OCI-LY3 (cell line): ENCODE data around the gene BNC1.
"Not testable (repeated sequence)": the region's sequence is repeated elsewhere in the genome, so short reads cannot be mapped to it uniquely, and the experiment has no call there.

Experiments used
- H2AFZ ChIP-seq: fragments of 200-600, 300-600 bp; shearing (Covaris generic); 2 replicates; pipeline ENCODE4 v1.6.0; 2014; ENCODE audit warnings: antibody characterized with exemption, low read depth, low read length
- H3K27ac ChIP-seq: fragments of 200-600, 300-600 bp; sonication (generic); 2 replicates; pipeline ENCODE4 v1.5.1; 2014; ENCODE audit warnings: mild to moderate bottlenecking, low read length, moderate library complexity, mixed read lengths
- H3K27me3 ChIP-seq: fragments of 200-600, 300-600 bp; sonication (generic); 2 replicates; pipeline ENCODE4 v1.6.1; 2014; ENCODE audit warnings: low read depth, low read length, mixed read lengths
- H3K36me3 ChIP-seq: fragments of 200-600, 300-600 bp; sonication (generic); replicated peaks from 2 replicates; pipeline ENCODE3; 2014; ENCODE audit warnings: low read depth, low read length, mixed read lengths
- H3K4me1 ChIP-seq: fragments of 300-600, 200-600 bp; sonication (generic); 2 replicates; pipeline ENCODE4 v1.6.1; 2014; ENCODE audit warnings: low read length, mixed read lengths
- H3K4me2 ChIP-seq: fragments of 200-600, 300-600 bp; sonication (generic); 2 replicates; pipeline ENCODE4 v1.6.1; 2014; ENCODE audit warnings: low read length, mixed read lengths
- H3K4me3 ChIP-seq: fragments of 300-600, 200-600 bp; sonication (generic); 2 replicates; pipeline ENCODE4 v1.5.1; 2014; ENCODE audit warnings: antibody characterized with exemption, mild to moderate bottlenecking, low read length, moderate library complexity
- H3K79me2 ChIP-seq: fragments of 300-600, 200-600 bp; shearing (Covaris generic); 2 replicates; pipeline ENCODE4 v1.6.1; 2014; ENCODE audit warnings: mild to moderate bottlenecking, low read length, mixed read lengths
- H3K9ac ChIP-seq: fragments of 300-600, 200-600 bp; shearing (Covaris generic); 2 replicates; pipeline ENCODE4 v1.6.0; 2014; ENCODE audit warnings: mild to moderate bottlenecking, low read length, moderate library complexity
- H3K9me3 ChIP-seq: fragments of 200-600, 300-600 bp; shearing (Covaris generic); 2 replicates; pipeline ENCODE4 v1.6.1; 2014; ENCODE audit warnings: low read length, mixed read lengths; ENCODE audit not compliant: insufficient read depth
- H4K20me1 ChIP-seq: fragments of 200-600, 300-600 bp; sonication (generic); 2 replicates; pipeline ENCODE4 v1.6.1; 2016; ENCODE audit warnings: low read length, mixed read lengths; ENCODE audit not compliant: insufficient read depth
- CTCF ChIP-seq: fragments of 200-600, 300-600 bp; sonication (generic); IDR thresholded peaks from 2 replicates; pipeline ENCODE4 v1.5.1; 2014; ENCODE audit warnings: antibody characterized with exemption, low read length, low read depth
- EZH2phosphoT487 ChIP-seq: fragments of 200-600 bp; shearing (Covaris generic); IDR thresholded peaks from 2 replicates; pipeline ENCODE4 v1.6.1; 2018; ENCODE audit warnings: antibody characterized with exemption, mixed run types, low read depth

BNC1 gene

DNA sequence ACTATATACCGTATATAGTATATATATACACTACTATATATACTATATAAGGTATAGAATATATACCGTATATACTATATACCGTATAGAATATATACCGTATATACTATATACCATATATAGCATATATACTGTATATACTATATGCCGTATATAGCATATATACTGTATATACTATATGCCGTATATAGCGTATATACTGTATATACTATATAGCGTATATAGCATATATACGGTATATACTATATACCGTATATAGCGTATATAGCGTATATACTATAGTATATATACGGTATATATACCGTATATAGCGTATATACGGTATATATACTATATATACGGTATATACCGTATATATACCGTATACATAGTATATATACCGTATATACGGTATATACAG is 54.2 kb downstream of the BNC1 start:
- Histone ChIP-seq H3K36me3 (no peaks in the 10 kb centered on the region), H3K27me3 (no peaks in the 10 kb centered on the region), H4K20me1 (no peaks in the 10 kb centered on the region), H3K4me2 (no peak overlapping the region), H3K4me1 (no peaks in the 10 kb centered on the region), H3K27ac (no peak overlapping the region), H3K9ac (no peak overlapping the region), H3K9me3 (no peaks in the 10 kb centered on the region), H2AFZ (no peak overlapping the region), H3K79me2 (no peaks in the 10 kb centered on the region), H3K4me3 (no peak overlapping the region)
- no peak for TF ChIP-seq EZH2phosphoT487
- TF ChIP-seq CTCF, result no peak

GRCh38 chr15:83225449-83225848 is 59.0 kb downstream of the BNC1 start:
- Histone ChIP-seq H3K4me2 (no peak overlapping the region), H3K27ac (no peak overlapping the region), H2AFZ (no peak overlapping the region), H3K9me3 (no peaks in the 10 kb centered on the region), H3K4me3 (no peak overlapping the region), H3K79me2 (no peaks in the 10 kb centered on the region), H3K36me3 (no peaks in the 10 kb centered on the region), H4K20me1 (no peaks in the 10 kb centered on the region), H3K27me3 (no peaks in the 10 kb centered on the region), H3K9ac (no peak overlapping the region), H3K4me1 (no peaks in the 10 kb centered on the region)
- TF ChIP-seq EZH2phosphoT487 (no peak), CTCF (no peak)

- H3K27me3 ChIP-seq, H3K9ac ChIP-seq, H3K4me3 ChIP-seq, H4K20me1 ChIP-seq, H3K27ac ChIP-seq, H3K4me1 ChIP-seq, H3K79me2 ChIP-seq, H3K36me3 ChIP-seq, H3K4me2 ChIP-seq, H2AFZ ChIP-seq, H3K9me3 ChIP-seq: not testable (repeated sequence)
Measured at GRCh38 chr15:83221781-83222180, 62.7 kb downstream of the BNC1 start.

DNA sequence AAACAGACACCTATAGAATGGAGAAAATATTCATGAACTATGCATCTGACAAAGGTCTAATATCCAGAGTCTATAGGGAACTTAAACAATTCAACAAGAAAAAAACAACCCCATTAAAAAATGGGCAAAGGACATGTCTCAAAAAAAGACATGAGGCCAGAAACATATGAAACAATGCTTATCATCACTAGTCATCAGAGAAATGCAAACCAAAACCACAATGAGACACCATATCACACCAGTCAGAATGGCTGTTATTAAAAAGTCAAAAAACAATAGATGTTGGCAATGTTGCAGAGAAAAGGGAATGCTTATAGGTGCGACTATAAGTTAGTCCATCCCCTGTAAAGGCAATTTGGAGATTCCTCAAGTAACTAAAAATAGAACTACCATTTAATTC is 65.4 kb downstream of the BNC1 start:
- Histone ChIP-seq H3K9ac (no peak overlapping the region), H3K36me3 (no peaks in the 10 kb centered on the region), H4K20me1 (no peaks in the 10 kb centered on the region), H2AFZ (no peak overlapping the region), H3K27ac (no peak overlapping the region), H3K79me2 (no peaks in the 10 kb centered on the region), H3K4me2 (no peak overlapping the region), H3K4me1 (no peaks in the 10 kb centered on the region), H3K27me3 (peaks cover 3% of the 10 kb centered on the region; the same call in 1 of the 2 replicates), H3K4me3 (no peak overlapping the region), H3K9me3 (no peaks in the 10 kb centered on the region)
- TF ChIP-seq CTCF (no peak), EZH2phosphoT487 (no peak)

DNA sequence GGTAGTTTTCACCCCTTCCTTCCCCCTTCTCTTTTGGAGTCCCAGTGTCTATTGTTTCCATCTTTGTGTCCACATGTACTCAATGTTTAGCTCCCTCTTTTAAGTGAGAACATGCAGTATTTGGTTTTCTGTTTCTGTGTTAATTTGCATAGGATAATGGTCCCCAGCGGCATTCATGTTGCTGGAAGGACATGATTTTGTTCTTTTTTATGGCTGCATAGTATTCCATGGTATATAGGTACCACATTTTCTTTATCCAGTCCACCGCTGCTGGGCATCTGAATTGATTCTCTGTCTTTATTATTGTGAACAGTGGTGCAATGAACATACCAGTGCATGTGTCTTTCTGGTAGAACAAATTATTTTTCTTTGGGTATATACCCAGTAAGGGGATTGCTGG is 69.2 kb downstream of the BNC1 start:
- Histone ChIP-seq H3K9ac (no peak overlapping the region), H3K79me2 (no peaks in the 10 kb centered on the region), H2AFZ (no peak overlapping the region), H3K36me3 (no peaks in the 10 kb centered on the region), H4K20me1 (no peaks in the 10 kb centered on the region), H3K4me3 (no peak overlapping the region), H3K4me2 (no peak overlapping the region), H3K4me1 (peaks cover 8% of the 10 kb centered on the region), H3K27me3 (peaks cover 3% of the 10 kb centered on the region; the same call in 1 of the 2 replicates), H3K9me3 (no peaks in the 10 kb centered on the region), H3K27ac (no peak overlapping the region)
- TF ChIP-seq EZH2phosphoT487 (no peak), CTCF (no peak)
